Lower lobe of right lung (tissue), 2 donors: ENCODE data around the gene MACROD2. TPM values are rescaled to one million over a fixed set of nuclear protein-coding genes. Genes with fewer than 3 reads are reported as not detected.

ENCODE experiments used
- ATAC-seq, 2 donors: fragments of 200-7000 bp; cut with Tn5 transposase; one replicate each; pipeline ENCODE4 v1.9.1; 2020 to 2022; ENCODE audit warnings: mild to moderate bottlenecking in 2 of 2, moderate library complexity in 2 of 2
- DNase-seq: peaks from one replicate; pipeline ENCODE4 v3.0.0-alpha.2; 2020
- H3K27ac ChIP-seq: fragments of 200-600 bp; one replicate; pipeline ENCODE4 v1.8.0; 2022
- H3K27me3 ChIP-seq: fragments of 200-600 bp; one replicate; pipeline ENCODE4 v1.8.0; 2022; ENCODE audit warnings: low read depth
- H3K36me3 ChIP-seq: fragments of 200-600 bp; one replicate; pipeline ENCODE4 v1.8.0; 2022; ENCODE audit warnings: mild to moderate bottlenecking
- H3K4me1 ChIP-seq: fragments of 200-600 bp; one replicate; pipeline ENCODE4 v1.8.0; 2022
- H3K4me3 ChIP-seq: fragments of 200-600 bp; one replicate; pipeline ENCODE4 v1.8.0; 2022; ENCODE audit warnings: mild to moderate bottlenecking
- H3K9me3 ChIP-seq: fragments of 200-600 bp; one replicate; pipeline ENCODE4 v1.8.0; 2022
- intact Hi-C: fragments of 100-400 bp; cut with DNase I; formaldehyde crosslinking; loops from one replicate; pipeline ENCODE4 v1.11.0; 2022
- total RNA-seq: library from RNA; stranded (reverse); fragmentation: NEBNext Ultra II Directional; extraction: Animal tissue kit (Norgen Biotek cat#: 25700); gene quantifications from one replicate; pipeline ENCODE4 v1.2.1, GENCODE V29; 2021
- TF ChIP-seq, protein P1 (sequence below): fragments of 200-600 bp; IDR thresholded peaks from one replicate; pipeline ENCODE4 v1.8.0; 2022; ENCODE audit warnings: antibody characterized with exemption, mild to moderate bottlenecking
- donor health status: DM: no; HTN: yes; CAD: no; lungs with severe emphysema.

MACROD2 gene
- total RNA-seq, 1 donor from 2014 or later = 73.0 TPM

DNA sequence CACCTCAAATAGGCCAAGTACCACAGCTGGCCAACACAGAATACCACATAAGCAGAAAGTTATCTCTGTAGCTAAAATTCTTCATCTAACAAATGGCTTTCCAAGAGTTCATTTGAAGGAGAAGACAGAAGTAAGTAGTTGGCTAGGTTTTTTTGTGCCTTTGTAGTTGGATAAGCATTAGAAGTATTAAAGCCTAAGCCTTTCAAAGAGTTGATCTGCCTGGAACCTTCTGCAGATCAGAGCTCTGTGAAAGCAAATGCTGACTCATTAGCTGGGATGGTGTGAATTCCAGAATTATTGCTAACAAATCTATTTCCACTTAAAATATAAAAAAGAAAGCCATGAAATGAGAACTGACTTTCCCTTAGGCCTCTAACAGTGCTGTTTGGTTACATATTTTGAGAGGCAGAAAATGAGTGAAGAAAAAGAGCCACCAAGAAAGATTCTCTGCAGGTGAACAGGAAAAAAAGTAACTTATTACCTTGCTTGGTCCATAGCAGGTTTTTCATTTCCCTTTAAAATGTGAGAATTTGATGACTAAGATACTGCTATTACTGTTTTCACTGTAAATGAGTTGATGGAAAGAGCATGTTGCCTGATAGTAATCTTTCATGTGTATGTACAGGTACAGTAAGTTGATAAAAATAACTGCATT, 1105.3 kb downstream of the MACROD2 start:
- Histone ChIP-seq H3K36me3 (no peaks in the 10 kb centered on the region), H3K27ac (no peak overlapping the region), H3K4me3 (no peak overlapping the region), H3K27me3 (no peaks in the 10 kb centered on the region), H3K9me3 (no peaks in the 10 kb centered on the region), H3K4me1 (no peaks in the 10 kb centered on the region)
- intact Hi-C loops = no loop called here
- no peak for DNase-seq
- TF ChIP-seq, protein P1, sequence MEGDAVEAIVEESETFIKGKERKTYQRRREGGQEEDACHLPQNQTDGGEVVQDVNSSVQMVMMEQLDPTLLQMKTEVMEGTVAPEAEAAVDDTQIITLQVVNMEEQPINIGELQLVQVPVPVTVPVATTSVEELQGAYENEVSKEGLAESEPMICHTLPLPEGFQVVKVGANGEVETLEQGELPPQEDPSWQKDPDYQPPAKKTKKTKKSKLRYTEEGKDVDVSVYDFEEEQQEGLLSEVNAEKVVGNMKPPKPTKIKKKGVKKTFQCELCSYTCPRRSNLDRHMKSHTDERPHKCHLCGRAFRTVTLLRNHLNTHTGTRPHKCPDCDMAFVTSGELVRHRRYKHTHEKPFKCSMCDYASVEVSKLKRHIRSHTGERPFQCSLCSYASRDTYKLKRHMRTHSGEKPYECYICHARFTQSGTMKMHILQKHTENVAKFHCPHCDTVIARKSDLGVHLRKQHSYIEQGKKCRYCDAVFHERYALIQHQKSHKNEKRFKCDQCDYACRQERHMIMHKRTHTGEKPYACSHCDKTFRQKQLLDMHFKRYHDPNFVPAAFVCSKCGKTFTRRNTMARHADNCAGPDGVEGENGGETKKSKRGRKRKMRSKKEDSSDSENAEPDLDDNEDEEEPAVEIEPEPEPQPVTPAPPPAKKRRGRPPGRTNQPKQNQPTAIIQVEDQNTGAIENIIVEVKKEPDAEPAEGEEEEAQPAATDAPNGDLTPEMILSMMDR = no peak
- no peak for ATAC-seq

DNA sequence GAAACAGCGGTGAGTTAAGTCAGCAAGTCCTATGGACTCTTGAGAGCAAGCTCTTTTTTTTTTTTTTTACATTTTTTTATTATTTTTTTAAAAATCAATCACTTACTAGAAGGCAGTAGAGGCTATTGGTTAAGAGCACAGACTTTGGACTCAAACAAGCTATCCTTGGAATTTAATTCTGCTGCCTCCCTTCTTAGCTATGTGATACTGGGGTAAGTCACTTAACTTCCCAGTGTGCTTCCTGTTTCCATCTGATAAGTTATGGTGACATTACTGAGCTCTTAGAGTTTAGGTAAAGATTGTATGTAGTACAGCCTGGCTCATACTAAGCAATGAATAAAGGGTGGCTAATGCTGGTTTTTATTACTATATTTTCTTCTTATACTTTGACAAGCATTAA, 1112.6 kb downstream of the MACROD2 start:
- H3K4me3 ChIP-seq = no peak overlapping the region
- no peaks in the 10 kb centered on the region for H3K9me3 ChIP-seq
- H3K27ac ChIP-seq = no peak overlapping the region
- no peaks in the 10 kb centered on the region for H3K27me3 ChIP-seq
- no peak for DNase-seq
- TF ChIP-seq, protein P1 = no peak
- no peaks in the 10 kb centered on the region for H3K36me3 ChIP-seq
- no peak for ATAC-seq
- H3K4me1 ChIP-seq = no peaks in the 10 kb centered on the region
- intact Hi-C loops = no loop called here

DNA sequence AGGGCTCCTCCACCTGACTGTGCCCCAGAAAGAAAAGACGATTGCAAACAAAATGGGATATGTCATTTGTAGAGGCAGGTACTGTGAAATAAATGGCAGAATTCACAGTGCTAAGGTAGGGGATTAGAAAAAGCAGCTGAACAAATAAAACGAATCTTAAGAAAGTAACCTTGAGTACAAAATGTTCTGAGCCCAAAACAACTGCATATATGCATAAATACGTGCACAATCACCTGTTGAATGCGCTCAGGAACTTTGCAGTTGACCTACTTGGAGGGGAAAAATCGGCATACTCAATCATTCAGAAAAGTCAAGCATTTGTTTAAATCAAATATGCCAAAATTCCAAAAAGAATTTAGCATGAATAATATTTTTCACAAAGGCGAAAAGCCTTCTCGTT, 1114.2 kb downstream of the MACROD2 start:
- Histone ChIP-seq H3K27ac (no peak overlapping the region), H3K36me3 (no peaks in the 10 kb centered on the region), H3K9me3 (no peaks in the 10 kb centered on the region), H3K27me3 (no peaks in the 10 kb centered on the region), H3K4me3 (no peak overlapping the region), H3K4me1 (no peaks in the 10 kb centered on the region)
- intact Hi-C loops = no loop called here
- ATAC-seq (no peak), DNase-seq (no peak)
- TF ChIP-seq, protein P1 = no peak

DNA sequence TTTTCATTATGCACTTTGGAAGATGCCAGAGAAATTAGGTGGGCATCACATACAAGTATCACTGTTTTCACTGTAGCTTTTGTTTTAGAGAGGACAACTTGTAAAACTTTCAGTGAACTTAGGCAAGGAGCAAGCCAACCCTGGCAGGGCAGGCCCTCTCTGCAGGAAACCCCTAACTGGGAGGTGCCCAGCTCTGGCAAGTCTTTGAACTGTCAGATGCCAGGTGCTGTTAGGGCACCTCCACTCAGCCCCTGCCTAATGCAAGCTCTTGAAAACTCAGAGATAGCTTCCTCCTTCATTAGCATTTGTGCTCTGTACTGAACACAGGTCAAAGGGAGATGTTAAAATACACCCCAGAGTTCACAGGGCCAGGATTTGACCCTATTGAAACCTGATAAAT, 1116.3 kb downstream of the MACROD2 start:
- Histone ChIP-seq H3K9me3 (no peaks in the 10 kb centered on the region), H3K4me1 (no peaks in the 10 kb centered on the region), H3K27ac (no peak overlapping the region), H3K36me3 (no peaks in the 10 kb centered on the region), H3K4me3 (no peak overlapping the region), H3K27me3 (no peaks in the 10 kb centered on the region)
- intact Hi-C loops = no loop called here
- no peak for DNase-seq
- no peak for ATAC-seq
- TF ChIP-seq, protein P1 = no peak

DNA sequence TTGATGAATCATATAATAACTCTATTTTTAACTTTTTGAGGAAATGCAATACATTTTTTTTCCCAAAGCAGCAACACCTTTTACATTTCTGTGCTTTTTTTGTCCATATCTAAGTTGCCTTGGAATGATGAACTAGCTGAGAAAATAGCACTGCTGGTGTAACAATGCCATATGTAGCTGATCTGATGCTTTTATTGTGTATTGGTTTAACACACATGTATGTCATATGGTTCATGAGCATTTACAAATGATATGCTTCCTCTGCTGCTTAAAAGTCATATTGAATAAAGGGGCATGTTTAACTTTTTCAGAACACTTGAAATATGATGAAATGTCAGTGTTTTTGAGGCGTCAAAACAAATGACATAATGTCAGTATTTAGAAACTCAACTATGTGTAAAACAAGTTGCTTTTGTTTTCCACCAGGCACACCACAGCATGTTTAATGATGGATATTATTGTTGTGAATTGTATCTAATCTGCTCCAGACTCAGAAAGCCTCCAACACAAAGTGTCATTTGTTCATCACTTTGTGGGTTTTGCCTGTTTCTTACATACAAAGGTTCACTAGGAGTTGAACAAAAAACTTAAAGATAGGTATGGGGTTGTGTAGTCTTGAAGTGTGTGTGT, 1117.9 kb downstream of the MACROD2 start:
- no peaks in the 10 kb centered on the region for H3K9me3 ChIP-seq
- TF ChIP-seq, protein P1 = no peak
- H3K4me1 ChIP-seq = no peaks in the 10 kb centered on the region
- no peak overlapping the region for H3K27ac ChIP-seq
- ATAC-seq (no peak), DNase-seq (no peak)
- intact Hi-C loops = no loop called here
- no peak overlapping the region for H3K4me3 ChIP-seq
- no peaks in the 10 kb centered on the region for H3K36me3 ChIP-seq
- no peaks in the 10 kb centered on the region for H3K27me3 ChIP-seq
